Trophoblast cell (in vitro differentiated cells and primary cell): ENCODE data around the gene SLC6A16.
"Not testable (repeated sequence)": the region's sequence is repeated elsewhere in the genome, so short reads cannot be mapped to it uniquely, and the experiment has no call there.

Experiments used
- DNase-seq, 2 donors: peaks; one replicate each; pipeline ENCODE4 v3.0.0-alpha.2; 2016
- H2AFZ ChIP-seq: 2 replicates; pipeline ENCODE4 v1.6.1; 2013; ENCODE audit warnings: low read length, moderate library complexity, mild to moderate bottlenecking; ENCODE audit not compliant: insufficient read depth, poor library complexity
- H2AK5ac ChIP-seq: 2 replicates; pipeline ENCODE4 v1.6.1; 2013; ENCODE audit warnings: mild to moderate bottlenecking, low read length
- H2BK120ac ChIP-seq: 2 replicates; pipeline ENCODE4 v1.6.1; 2013; ENCODE audit warnings: low read length, mild to moderate bottlenecking, moderate library complexity; ENCODE audit not compliant: insufficient read depth, poor library complexity
- H2BK12ac ChIP-seq: 2 replicates; pipeline ENCODE4 v1.6.1; 2013; ENCODE audit warnings: mild to moderate bottlenecking, low read length, moderate library complexity
- H2BK5ac ChIP-seq: 2 replicates; pipeline ENCODE4 v1.6.1; 2013; ENCODE audit warnings: low read length, low read depth, moderate library complexity, mild to moderate bottlenecking; ENCODE audit not compliant: poor library complexity
- H3K14ac ChIP-seq: 2 replicates; pipeline ENCODE4 v1.6.1; 2013; ENCODE audit warnings: mild to moderate bottlenecking, low read length
- H3K18ac ChIP-seq: 2 replicates; pipeline ENCODE4 v1.6.1; 2013; ENCODE audit warnings: mild to moderate bottlenecking, low read length
- H3K23ac ChIP-seq: 2 replicates; pipeline ENCODE4 v1.6.1; 2013; ENCODE audit warnings: low read length
- H3K27ac ChIP-seq: 2 replicates; pipeline ENCODE4 v1.5.1; 2013; ENCODE audit warnings: low read depth, mild to moderate bottlenecking, inconsistent platforms, low read length, moderate library complexity
- H3K27me3 ChIP-seq: 2 replicates; pipeline ENCODE4 v1.6.1; 2013; ENCODE audit warnings: inconsistent platforms, mild to moderate bottlenecking, low read length, moderate library complexity; ENCODE audit not compliant: insufficient read depth
- H3K36me3 ChIP-seq, 2 experiments: 1 replicate in 1 of 2; 2 replicates in 1 of 2; pipeline ENCODE4 v1.6.1; 2013; ENCODE audit warnings: low read length in 2 of 2, mild to moderate bottlenecking in 2 of 2, moderate library complexity in 1 of 2; ENCODE audit not compliant: insufficient read depth in 2 of 2, control insufficient read depth in 1 of 2
- H3K4ac ChIP-seq: 2 replicates; pipeline ENCODE4 v1.6.1; 2013; ENCODE audit warnings: low read depth, mild to moderate bottlenecking, low read length, moderate library complexity
- H3K4me1 ChIP-seq, 2 experiments: 1 replicate in 1 of 2; 2 replicates in 1 of 2; pipeline ENCODE4 v1.6.1; 2013; ENCODE audit warnings: low read length in 2 of 2, mild to moderate bottlenecking in 2 of 2, moderate library complexity in 1 of 2; ENCODE audit not compliant: insufficient read depth in 2 of 2, control insufficient read depth in 1 of 2
- H3K4me2 ChIP-seq: 2 replicates; pipeline ENCODE4 v1.6.1; 2013; ENCODE audit warnings: inconsistent platforms, mild to moderate bottlenecking, low read length, moderate library complexity
- H3K4me3 ChIP-seq: 2 replicates; pipeline ENCODE4 v1.5.1; 2013; ENCODE audit warnings: mild to moderate bottlenecking, low read depth, low read length, inconsistent platforms
- H3K79me1 ChIP-seq: one replicate; pipeline ENCODE4 v1.6.1; 2013; ENCODE audit warnings: low read length
- H3K79me2 ChIP-seq: 2 replicates; pipeline ENCODE4 v1.6.1; 2013; ENCODE audit warnings: low read length, mild to moderate bottlenecking; ENCODE audit not compliant: control insufficient read depth, insufficient read depth, poor library complexity
- H3K9ac ChIP-seq: 2 replicates; pipeline ENCODE4 v1.6.1; 2013; ENCODE audit warnings: mild to moderate bottlenecking, low read length
- H3K9me3 ChIP-seq: 2 replicates; pipeline ENCODE4 v1.6.1; 2013; ENCODE audit warnings: low read depth, mild to moderate bottlenecking, control low read depth, inconsistent platforms, low read length; ENCODE audit not compliant: insufficient read depth
- H4K12ac ChIP-seq: 2 replicates; pipeline ENCODE4 v1.6.1; 2013; ENCODE audit warnings: low read depth, mild to moderate bottlenecking, low read length, moderate library complexity
- H4K8ac ChIP-seq: 2 replicates; pipeline ENCODE4 v1.6.1; 2013; ENCODE audit warnings: low read depth, mild to moderate bottlenecking, low read length, moderate library complexity
- H4K91ac ChIP-seq: one replicate; pipeline ENCODE4 v1.6.1; 2013; ENCODE audit warnings: low read depth, mild to moderate bottlenecking, low read length, moderate library complexity
- WGBS: extraction: QIAGEN DNeasy Blood & Tissue Kit; methylation state at CpG from one replicate; pipeline ENCODE4 v1.1.7; 2013; ENCODE audit warnings: missing lambda C conversion rate; ENCODE audit not compliant: insufficient read length, insufficient coverage; ENCODE audit errors: extremely low coverage; 5-methylcytosine and 5-hydroxymethylcytosine counted together

Gene SLC6A16

DNA sequence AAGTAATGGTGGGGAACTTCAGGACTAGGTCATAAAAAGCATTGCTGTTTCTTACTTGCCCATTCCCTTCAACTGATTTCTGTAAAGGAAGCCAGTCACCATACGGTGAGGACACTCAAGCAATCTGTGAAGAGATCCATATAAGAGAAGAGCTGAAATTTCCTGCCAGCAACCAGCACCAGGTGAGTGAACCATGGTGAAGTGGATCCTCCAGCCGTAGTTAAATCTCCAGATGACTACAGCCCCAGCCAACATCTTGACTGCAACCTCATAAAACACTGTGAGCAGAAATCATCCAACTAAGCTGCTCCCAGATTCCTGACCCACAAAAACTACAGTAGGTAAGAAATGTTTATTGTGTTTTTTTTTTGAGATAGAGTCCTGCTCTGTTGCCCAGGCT lies 3.8 kb upstream of the SLC6A16 start:
- Histone ChIP-seq H3K27me3 (no peaks in the 10 kb centered on the region), H3K14ac (no peak overlapping the region), H3K23ac (no peak overlapping the region), H2BK12ac (no peak overlapping the region), H3K4me2 (no peak overlapping the region), H2AFZ (no peak overlapping the region), H3K9ac (no peak overlapping the region), H3K18ac (no peak overlapping the region), H3K4me1 (no peaks in the 10 kb centered on the region), H3K4me3 (no peak overlapping the region), H3K27ac (no peak overlapping the region), H4K12ac (no peak overlapping the region), H2BK120ac (no peak overlapping the region), H3K9me3 (peaks cover 3% of the 10 kb centered on the region), H3K79me1 (no peaks in the 10 kb centered on the region), H2AK5ac (no peak overlapping the region), H2BK5ac (no peak overlapping the region), H3K79me2 (no peaks in the 10 kb centered on the region), H4K91ac (no peak overlapping the region), H4K8ac (no peak overlapping the region), H3K4ac (no peak overlapping the region), H3K36me3 (peaks cover 2 to 3% of the 10 kb centered on the region in 2 experiments)
- DNase-seq, result no peak
- no CpG with 5 or more reads among the region's 2 CpGs for WGBS

DNA sequence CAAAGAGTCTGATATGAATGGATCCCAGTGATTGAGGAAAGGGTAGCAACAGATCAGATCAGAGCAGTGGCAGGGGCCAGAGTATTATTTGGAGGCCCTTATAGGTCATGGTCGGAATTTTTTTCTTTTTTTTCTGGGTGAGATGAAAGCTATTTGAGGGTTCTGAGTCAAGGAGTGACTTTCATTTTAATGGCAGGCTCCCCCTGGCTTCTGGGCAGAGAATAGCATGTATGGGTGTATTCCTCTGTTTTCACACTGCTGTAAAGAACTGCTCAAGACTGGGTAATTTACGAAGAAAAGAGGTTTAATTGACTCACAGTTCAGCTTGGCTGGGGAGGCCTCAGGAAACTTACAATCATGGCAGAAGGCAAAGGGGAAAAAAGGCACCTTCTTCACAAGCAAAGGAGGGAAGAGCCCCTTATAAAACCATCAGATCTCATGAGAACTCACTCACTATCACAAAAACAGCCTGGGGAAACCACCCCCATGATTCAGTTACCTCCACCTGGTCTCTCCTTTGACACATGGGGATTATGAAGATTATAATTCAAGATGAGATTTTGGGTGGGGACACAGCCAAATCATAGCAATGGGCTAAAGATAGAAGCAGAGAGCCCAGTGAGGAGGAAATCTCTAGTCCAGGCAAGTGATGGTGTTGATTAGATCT lies 3.0 kb upstream of the SLC6A16 start:
- no peak overlapping the region for H3K23ac ChIP-seq
- H4K12ac ChIP-seq, result no peak overlapping the region
- no peak overlapping the region for H3K9ac ChIP-seq
- H2BK5ac ChIP-seq, result no peak overlapping the region
- no peak overlapping the region for H3K4me2 ChIP-seq
- no peaks in the 10 kb centered on the region for H3K27me3 ChIP-seq
- H3K9me3 ChIP-seq, result peaks cover 2% of the 10 kb centered on the region
- no peak overlapping the region for H2AK5ac ChIP-seq
- H2AFZ ChIP-seq, result no peak overlapping the region
- no peak overlapping the region for H4K8ac ChIP-seq
- no peaks in the 10 kb centered on the region for H3K79me2 ChIP-seq
- H3K79me1 ChIP-seq, result no peaks in the 10 kb centered on the region
- H3K36me3 ChIP-seq, result peaks cover 2 to 3% of the 10 kb centered on the region in 2 experiments
- H3K18ac ChIP-seq, result no peak overlapping the region
- no peak overlapping the region for H2BK12ac ChIP-seq
- no peak overlapping the region for H4K91ac ChIP-seq
- peak in 1 of 2 donors; percentile 29 for DNase-seq
- no CpG with 5 or more reads among the region's 2 CpGs for WGBS
- no peaks in the 10 kb centered on the region for H3K4me1 ChIP-seq
- H3K4ac ChIP-seq, result no peak overlapping the region
- H3K27ac ChIP-seq, result no peak overlapping the region
- no peak overlapping the region for H3K4me3 ChIP-seq
- no peak overlapping the region for H2BK120ac ChIP-seq
- H3K14ac ChIP-seq, result no peak overlapping the region

DNA sequence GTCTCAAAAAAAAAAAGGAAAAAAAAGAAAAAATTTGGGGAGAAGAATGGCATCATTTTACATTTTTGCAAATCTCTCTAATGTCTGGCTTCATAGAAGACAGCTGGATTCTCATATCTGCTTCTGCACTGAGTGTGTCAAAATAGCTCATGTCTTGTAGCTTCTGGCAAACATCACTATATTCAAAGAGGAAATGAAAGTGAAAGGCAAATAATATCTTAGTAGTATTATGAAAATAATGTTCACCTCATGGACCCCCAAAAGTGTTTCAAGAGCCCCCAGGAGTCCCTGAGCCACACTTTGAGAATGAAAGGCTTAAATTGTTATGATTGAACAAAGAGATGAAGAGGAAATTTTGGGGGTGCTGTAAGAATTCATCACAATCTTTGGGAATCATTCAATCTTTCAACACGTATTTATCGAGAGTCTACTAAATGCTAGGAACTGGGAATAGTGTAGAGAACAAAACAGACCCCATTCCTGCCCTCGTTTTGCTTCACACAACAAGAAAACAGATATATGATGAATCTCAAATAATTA lies 1.2 kb upstream of the SLC6A16 start:
- no peak overlapping the region for H3K4me3 ChIP-seq
- no peak overlapping the region for H2BK120ac ChIP-seq
- no peak overlapping the region for H4K91ac ChIP-seq
- no peak overlapping the region for H3K14ac ChIP-seq
- no peak overlapping the region for H2AK5ac ChIP-seq
- no peak overlapping the region for H4K12ac ChIP-seq
- H2AFZ ChIP-seq, result no peak overlapping the region
- no peaks in the 10 kb centered on the region for H3K4me1 ChIP-seq
- H3K9me3 ChIP-seq, result peaks cover 4% of the 10 kb centered on the region
- H3K27ac ChIP-seq, result no peak overlapping the region
- H3K18ac ChIP-seq, result no peak overlapping the region
- H2BK12ac ChIP-seq, result no peak overlapping the region
- DNase-seq, result no peak
- peaks cover 2 to 4% of the 10 kb centered on the region in 2 experiments for H3K36me3 ChIP-seq
- H3K79me1 ChIP-seq, result no peaks in the 10 kb centered on the region
- no peaks in the 10 kb centered on the region for H3K79me2 ChIP-seq
- no peak overlapping the region for H3K23ac ChIP-seq
- H3K9ac ChIP-seq, result no peak overlapping the region
- H2BK5ac ChIP-seq, result no peak overlapping the region
- no peak overlapping the region for H3K4ac ChIP-seq
- no peaks in the 10 kb centered on the region for H3K27me3 ChIP-seq
- H4K8ac ChIP-seq, result no peak overlapping the region
- H3K4me2 ChIP-seq, result no peak overlapping the region
- WGBS, result no CpG with 5 or more reads among the region's 3 CpGs

DNA sequence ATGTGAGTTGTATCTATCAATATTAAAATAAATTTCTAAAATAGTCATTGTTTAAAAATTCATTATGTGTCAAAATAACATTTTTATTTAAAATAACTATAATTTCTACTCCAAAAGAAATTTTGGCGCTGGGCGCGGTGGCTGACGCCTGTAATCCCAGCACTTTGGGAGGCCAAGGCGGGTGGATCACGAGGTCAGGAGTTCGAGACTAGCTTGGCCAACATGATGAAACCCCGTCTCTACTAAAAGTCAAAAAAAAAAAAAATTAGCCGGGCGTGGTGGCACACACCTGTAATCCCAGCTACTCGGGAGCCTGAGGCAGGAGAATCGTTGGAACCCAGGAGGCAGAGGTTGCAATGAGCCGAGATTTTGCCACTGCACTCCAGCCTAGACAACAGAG lies 765 bp upstream of the SLC6A16 start:
- not testable (repeated sequence) for H4K91ac ChIP-seq, H3K27me3 ChIP-seq, H4K12ac ChIP-seq, H2AFZ ChIP-seq, H3K27ac ChIP-seq, H2BK120ac ChIP-seq, DNase-seq, H2BK12ac ChIP-seq, H2BK5ac ChIP-seq, H3K14ac ChIP-seq, H3K18ac ChIP-seq, H3K79me2 ChIP-seq, H2AK5ac ChIP-seq, H3K4ac ChIP-seq, H3K9ac ChIP-seq, H3K4me1 ChIP-seq, H3K36me3 ChIP-seq, H3K4me2 ChIP-seq, H3K4me3 ChIP-seq, H3K79me1 ChIP-seq, H4K8ac ChIP-seq, H3K9me3 ChIP-seq, H3K23ac ChIP-seq
- no CpG with 5 or more reads among the region's 13 CpGs for WGBS
